MCF 10A (cell line): ENCODE measurements around the gene GPHN. TPM values are rescaled to one million over a fixed set of nuclear protein-coding genes. Genes with fewer than 3 reads are reported as not detected.

Source experiments
- BruUV-seq: library from RNA; stranded (reverse); fragments of 400-500 nt; replicated peaks from 2 replicates; lab custom pipeline; 2021; lab: Mats Ljungman, UMichigan
- CTCF ChIA-PET: fragments of 300-600 bp; sonication (Branson Sonifier 250); formaldehyde crosslinking; extraction: SDS; loops from one replicate; lab custom pipeline; 2021; ENCODE audit warnings: antibody characterized with exemption, inconsistent platforms; lab: Yijun Ruan, JAX
- POLR2A ChIA-PET: fragments of 300-600, 350-650 bp; sonication (Branson Sonifier 250); formaldehyde crosslinking; extraction: SDS; loops from one replicate; lab custom pipeline; 2020; ENCODE audit warnings: antibody characterized with exemption, inconsistent platforms; lab: Yijun Ruan, JAX
- DNase-seq: peaks from one replicate; pipeline ENCODE4 v3.0.0-alpha.2; 2018; ENCODE audit not compliant: unreplicated experiment
- H3K27ac Mint-ChIP-seq: one replicate; pipeline ENCODE4 v1.8.0; 2022; ENCODE audit warnings: mild to moderate bottlenecking, low read depth, mixed read lengths; ENCODE audit not compliant: unreplicated experiment
- H3K27me3 Mint-ChIP-seq: one replicate; pipeline ENCODE4 v1.8.0; 2022; ENCODE audit warnings: mixed read lengths; ENCODE audit not compliant: insufficient read depth, unreplicated experiment
- H3K36me3 Mint-ChIP-seq: one replicate; pipeline ENCODE4 v1.8.0; 2022; ENCODE audit warnings: mild to moderate bottlenecking, moderate library complexity, mixed read lengths; ENCODE audit not compliant: insufficient read depth, unreplicated experiment
- H3K4me1 Mint-ChIP-seq: one replicate; pipeline ENCODE4 v1.8.0; 2022; ENCODE audit warnings: mixed read lengths; ENCODE audit not compliant: insufficient read depth, unreplicated experiment
- H3K4me3 Mint-ChIP-seq: one replicate; pipeline ENCODE4 v1.8.0; 2022; ENCODE audit warnings: mild to moderate bottlenecking, moderate library complexity, mixed read lengths; ENCODE audit not compliant: unreplicated experiment
- H3K9me3 Mint-ChIP-seq: one replicate; pipeline ENCODE4 v1.8.0; 2022; ENCODE audit warnings: mixed read lengths; ENCODE audit not compliant: unreplicated experiment
- CTCF ChIP-seq: fragments of 200-600 bp; IDR thresholded peaks from one replicate; pipeline ENCODE4 v1.8.0; 2022; ENCODE audit warnings: antibody characterized with exemption, mild to moderate bottlenecking; ENCODE audit not compliant: unreplicated experiment
- intact Hi-C: fragments of 100-400 bp; cut with micrococcal nuclease; formaldehyde crosslinking; loops from 2 replicates; pipeline ENCODE4 v1.14.1; 2022
- total RNA-seq: library from RNA; stranded (reverse); gene quantifications from 2 replicates; pipeline ENCODE4 v1.2.3, GENCODE V29; 2022

GPHN gene
- total RNA-seq, 1 experiment from 2014 or later, result 26.8 TPM

- DNase-seq, result peak; percentile 62
- Mint-ChIP-seq H3K4me1 (peaks cover 8% of the 10 kb centered on the region), H3K36me3 (peaks cover 11% of the 10 kb centered on the region), H3K4me3 (no peak overlapping the region), H3K27ac (no peak overlapping the region), H3K9me3 (no peaks in the 10 kb centered on the region), H3K27me3 (no peaks in the 10 kb centered on the region)
- intact Hi-C loops, result loop anchor here (1.0 to 2.0 kb wide), 4 partner anchors 74 to 542 kb away; partner anchors contain the start of gene PALS1
- peak; percentile 79 for TF ChIP-seq CTCF
- BruUV-seq, result no TSS peak
- CTCF ChIA-PET, result interaction anchor here (0.6 to 4.4 kb wide), 20 partner anchors 10 to 1341 kb away, joined by 3 to 76 read pairs (median 4); partner anchors contain the start of genes ATP6V1D and EIF2S1
- POLR2A ChIA-PET, result interaction anchor here (0.6 to 2.5 kb wide), 4 partner anchors 8 to 119 kb away, joined by 3 to 11 read pairs (median 6); no protein-coding TSS in a partner anchor
Measured at GRCh38 chr14:67166450-67166853, 658.5 kb downstream of the GPHN start.

DNA sequence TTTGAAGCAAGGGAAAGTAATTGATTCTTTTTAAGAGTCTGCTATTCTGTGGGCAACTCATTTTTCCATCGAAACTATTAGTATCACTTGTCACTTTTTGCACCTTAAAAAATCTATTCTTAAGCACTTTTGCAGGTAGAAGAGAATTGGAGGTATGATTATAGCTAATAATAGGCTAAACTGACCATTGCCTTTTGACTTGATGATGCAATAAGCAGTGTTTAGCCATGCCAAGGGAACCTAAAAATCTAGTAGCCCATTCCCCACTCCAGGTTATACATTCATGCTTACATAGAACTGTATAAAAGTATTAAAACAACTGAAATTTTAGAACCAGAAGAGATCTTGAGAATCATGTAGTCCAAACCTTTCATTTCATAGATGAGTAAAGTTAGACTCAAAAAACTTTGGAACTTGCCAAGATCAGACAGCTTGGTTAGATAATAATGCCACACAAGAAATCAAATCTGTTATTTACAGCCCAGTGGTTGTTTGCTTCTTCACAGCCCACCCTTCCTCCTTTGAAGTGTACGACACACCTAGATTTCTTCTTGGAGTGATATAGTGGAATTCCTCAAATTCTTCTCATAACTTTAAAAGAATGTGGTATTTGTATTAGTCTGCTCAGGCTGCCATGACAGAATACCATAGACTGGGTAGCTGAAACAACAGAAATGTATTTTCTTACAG is 659.6 kb downstream of the GPHN start:
- H3K27ac Mint-ChIP-seq, result peak overlapping the region; percentile 23

DNA sequence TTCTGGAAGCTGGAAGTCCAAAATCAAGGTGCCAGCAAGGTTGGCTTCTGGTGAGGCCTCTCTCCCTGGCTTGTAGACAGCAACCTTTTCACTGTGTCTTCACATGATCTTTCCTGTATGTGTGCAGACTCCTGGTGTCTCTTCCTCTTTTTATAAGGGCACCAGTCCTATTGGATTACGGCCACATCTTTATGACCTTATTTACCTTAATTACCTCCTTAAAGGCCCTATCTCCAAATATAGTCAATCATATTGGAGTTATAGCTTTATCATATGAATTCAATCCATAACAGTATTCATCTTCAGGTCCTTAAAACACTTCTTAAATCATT is 660.1 kb downstream of the GPHN start:
- H3K4me3 Mint-ChIP-seq, result no peak overlapping the region
- no peaks in the 10 kb centered on the region for H3K9me3 Mint-ChIP-seq
- CTCF ChIA-PET, result interaction anchor here (0.6 to 4.4 kb wide), 6 partner anchors 9 to 766 kb away, joined by 4 to 76 read pairs (median 6); partner anchors contain the start of genes ATP6V1D and EIF2S1

More for the DNA sequence above, 659.6 kb downstream of the GPHN start:
- intact Hi-C loops, result loop anchor here (2.0 kb wide), 1 partner anchor 73 kb away; the partner anchor contains the start of gene PALS1
- CTCF ChIA-PET, result interaction anchor here (0.6 to 4.4 kb wide), 9 partner anchors 9 to 765 kb away, joined by 3 to 76 read pairs (median 5); partner anchors contain the start of genes ATP6V1D and EIF2S1
- no peak for DNase-seq
- peaks cover 18% of the 10 kb centered on the region for H3K36me3 Mint-ChIP-seq
- no peaks in the 10 kb centered on the region for H3K27me3 Mint-ChIP-seq
- TF ChIP-seq CTCF, result no peak
- no peaks in the 10 kb centered on the region for H3K9me3 Mint-ChIP-seq
- POLR2A ChIA-PET, result interaction anchor here (2.1 to 2.5 kb wide), 2 partner anchors 116 to 118 kb away, joined by 8 to 11 read pairs; no protein-coding TSS in a partner anchor
- no peak overlapping the region for H3K4me3 Mint-ChIP-seq
- BruUV-seq, result no TSS peak
- peaks cover 8% of the 10 kb centered on the region for H3K4me1 Mint-ChIP-seq

More for the DNA sequence above, 660.1 kb downstream of the GPHN start:
- no TSS peak for BruUV-seq
- intact Hi-C loops, result no loop called here
- peaks cover 18% of the 10 kb centered on the region for H3K36me3 Mint-ChIP-seq
- no peak for DNase-seq
- no peak for TF ChIP-seq CTCF
- H3K4me1 Mint-ChIP-seq, result peaks cover 8% of the 10 kb centered on the region
- POLR2A ChIA-PET, result interaction anchor here (2.5 kb wide), 1 partner anchor 115 kb away, joined by 11 read pairs; no protein-coding TSS in a partner anchor
- no peaks in the 10 kb centered on the region for H3K27me3 Mint-ChIP-seq
- H3K27ac Mint-ChIP-seq, result peak overlapping the region; percentile 23
